PFSK-1 (cell line): ENCODE measurements around the gene KBTBD3.

Source experiments
- POLR2AphosphoS5 ChIP-seq: IDR thresholded peaks from 2 replicates; pipeline ENCODE4 v1.6.1; 2012; ENCODE audit warnings: low read depth, mild to moderate bottlenecking, control low read depth, low read length, moderate library complexity
- SIN3A ChIP-seq: IDR thresholded peaks from 2 replicates; pipeline ENCODE4 v1.6.1; 2012; ENCODE audit warnings: mild to moderate bottlenecking, low read length, moderate library complexity, borderline replicate concordance; ENCODE audit not compliant: insufficient read depth
- TAF1 ChIP-seq: IDR thresholded peaks from 2 replicates; pipeline ENCODE4 v1.6.1; 2012; ENCODE audit warnings: low read length, control low read depth, borderline replicate concordance; ENCODE audit not compliant: insufficient read depth

- no peak for TF ChIP-seq POLR2AphosphoS5
- TF ChIP-seq TAF1: no peak
- no peak for TF ChIP-seq SIN3A
These were observed 15.8 kb downstream of the KBTBD3 start for GRCh38 chr11:106061249-106061784.
